Activated CD4-positive, alpha-beta T cell treated with anti-CD3 and anti-CD28 coated beads, Interleukin-2, amount 50 U/mL, for 16 hours (primary cell): ENCODE data around the gene FPGS.

ENCODE experiments used
- DNase-seq: peaks from one replicate; pipeline ENCODE4 v3.0.0-alpha.2; 2020

The FPGS gene

DNA sequence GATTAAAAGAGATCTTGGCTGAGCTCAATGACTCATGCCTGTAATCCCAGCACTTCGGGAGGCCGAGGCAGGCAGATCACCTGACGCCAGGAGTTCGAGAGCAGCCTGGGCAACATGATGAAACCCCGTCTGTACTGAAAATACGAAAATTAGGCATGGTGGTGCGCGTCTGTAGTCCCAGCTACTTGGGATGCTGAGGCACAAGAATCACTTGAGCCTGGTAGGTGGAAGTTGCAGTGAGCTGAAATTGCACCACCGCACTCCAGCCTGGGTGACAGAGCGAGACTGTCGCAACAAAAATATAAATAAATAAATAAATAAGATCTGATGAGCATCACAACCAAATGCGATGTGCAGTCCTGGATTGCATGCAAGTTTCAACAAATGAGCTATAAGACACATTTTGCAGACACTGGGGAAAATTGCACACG is 60.5 kb downstream of the FPGS start:
- no peak for DNase-seq
